IMR-90 (cell line): Measurements from ENCODE around the gene RGS3. TPM values are rescaled to one million over a fixed set of nuclear protein-coding genes. Genes with fewer than 3 reads are reported as not detected.

Experiments
- ATAC-seq: fragments of 200-7000 bp; cut with Tn5 transposase; 2 replicates; pipeline ENCODE4 v1.9.1; 2020; ENCODE audit warnings: low read depth, mild to moderate bottlenecking, moderate library complexity
- BruUV-seq: library from RNA; stranded (reverse); fragments of 400-500 nt; replicated peaks from 2 replicates; lab custom pipeline; 2021; lab: Mats Ljungman, UMichigan
- CTCF ChIA-PET: fragments of 300-600 bp; formaldehyde crosslinking; extraction: SDS; loops from one replicate; lab custom pipeline; 2021; ENCODE audit warnings: antibody characterized with exemption; lab: Yijun Ruan, JAX
- POLR2A ChIA-PET: fragments of 300-600 bp; sonication (Branson Sonifier 250); formaldehyde crosslinking; loops from one replicate; lab custom pipeline; 2022; ENCODE audit warnings: antibody characterized with exemption; ENCODE audit not compliant: unreplicated experiment; lab: Charles Lee
- DNase-seq: peaks from one replicate; pipeline ENCODE4 v3.0.0; 2013
- H2AFZ ChIP-seq: replicated peaks from 2 replicates; pipeline ENCODE3; 2013; ENCODE audit warnings: low read length, mild to moderate bottlenecking; ENCODE audit not compliant: poor library complexity
- H2AK5ac ChIP-seq: 2 replicates; pipeline ENCODE4 v1.6.1; 2013; ENCODE audit warnings: low read depth, low read length, inconsistent platforms
- H2AK9ac ChIP-seq: replicated peaks from 2 replicates; pipeline ENCODE3; 2013; ENCODE audit warnings: mild to moderate bottlenecking, low read depth, low read length, moderate library complexity; ENCODE audit not compliant: poor library complexity
- H2BK120ac ChIP-seq: 2 replicates; pipeline ENCODE4 v1.6.1; 2013; ENCODE audit warnings: low read depth, low read length, inconsistent platforms
- H2BK15ac ChIP-seq: 3 replicates; pipeline ENCODE4 v1.6.1; 2013; ENCODE audit warnings: low read depth, low read length, inconsistent platforms
- H2BK20ac ChIP-seq: 2 replicates; pipeline ENCODE4 v1.6.1; 2013; ENCODE audit warnings: low read depth, mild to moderate bottlenecking, inconsistent platforms, low read length, moderate library complexity
- H2BK5ac ChIP-seq: 2 replicates; pipeline ENCODE4 v1.6.1; 2013; ENCODE audit warnings: mild to moderate bottlenecking, low read depth, low read length, inconsistent platforms; ENCODE audit not compliant: poor library complexity, severe bottlenecking
- H3K14ac ChIP-seq: replicated peaks from 2 replicates; pipeline ENCODE4 v1.6.1; 2013; ENCODE audit warnings: low read depth, low read length, inconsistent platforms
- H3K18ac ChIP-seq: 2 replicates; pipeline ENCODE4 v1.6.1; 2013; ENCODE audit warnings: low read depth, low read length, control low read depth
- H3K23ac ChIP-seq: 2 replicates; pipeline ENCODE4 v1.6.1; 2013; ENCODE audit warnings: low read depth, low read length, inconsistent platforms
- H3K27ac ChIP-seq: 2 replicates; pipeline ENCODE4 v1.5.1; 2013; ENCODE audit warnings: mild to moderate bottlenecking, control low read depth, low read length; ENCODE audit not compliant: insufficient read depth
- H3K27me3 ChIP-seq: 2 replicates; pipeline ENCODE4 v1.6.1; 2013; ENCODE audit warnings: low read length; ENCODE audit not compliant: control insufficient read depth, insufficient read depth
- H3K36me3 ChIP-seq: 2 replicates; pipeline ENCODE4 v1.6.1; 2013; ENCODE audit warnings: low read length, mixed read lengths; ENCODE audit not compliant: control insufficient read depth, insufficient read depth
- H3K4ac ChIP-seq: 2 replicates; pipeline ENCODE4 v1.6.1; 2013; ENCODE audit warnings: low read depth, low read length, inconsistent platforms
- H3K4me1 ChIP-seq: 2 replicates; pipeline ENCODE4 v1.6.1; 2013; ENCODE audit warnings: low read length, mixed read lengths; ENCODE audit not compliant: control insufficient read depth, insufficient read depth
- H3K4me2 ChIP-seq: 2 replicates; pipeline ENCODE4 v1.6.1; 2013; ENCODE audit warnings: low read depth, mild to moderate bottlenecking, control low read depth, low read length, moderate library complexity
- H3K4me3 ChIP-seq: 2 replicates; pipeline ENCODE4 v1.5.1; 2013; ENCODE audit warnings: low read depth, mild to moderate bottlenecking, control low read depth, low read length, moderate library complexity; ENCODE audit not compliant: insufficient read depth
- H3K56ac ChIP-seq: 2 replicates; pipeline ENCODE4 v1.6.1; 2013; ENCODE audit warnings: low read length, inconsistent platforms; ENCODE audit not compliant: insufficient read depth; ENCODE audit errors: extremely low read depth
- H3K79me1 ChIP-seq, 2 experiments: 2 replicates each; pipeline ENCODE4 v1.6.1; 2013; ENCODE audit warnings: low read length in 2 of 2, inconsistent platforms in 1 of 2, low read depth in 1 of 2
- H3K9ac ChIP-seq: 2 replicates; pipeline ENCODE4 v1.6.1; 2013; ENCODE audit warnings: low read depth, low read length, control low read depth
- H3K9me1 ChIP-seq: 2 replicates; pipeline ENCODE4 v1.6.1; 2013; ENCODE audit warnings: low read length, inconsistent platforms; ENCODE audit not compliant: insufficient read depth
- H3K9me3 ChIP-seq: 2 replicates; pipeline ENCODE4 v1.6.1; 2013; ENCODE audit warnings: low read length; ENCODE audit not compliant: control insufficient read depth, insufficient read depth
- H4K20me1 ChIP-seq: 2 replicates; pipeline ENCODE4 v1.6.1; 2013; ENCODE audit warnings: low read length, inconsistent platforms; ENCODE audit not compliant: insufficient read depth
- H4K5ac ChIP-seq: 2 replicates; pipeline ENCODE4 v1.6.1; 2013; ENCODE audit warnings: mild to moderate bottlenecking, low read depth, low read length, control low read depth
- H4K8ac ChIP-seq, 2 experiments: 2 replicates each; pipeline ENCODE4 v1.6.1; 2013; ENCODE audit warnings: low read depth in 2 of 2, low read length in 2 of 2, control low read depth in 1 of 2, inconsistent platforms in 1 of 2
- H4K91ac ChIP-seq: 2 replicates; pipeline ENCODE4 v1.6.1; 2013; ENCODE audit warnings: low read depth, low read length, inconsistent platforms; ENCODE audit not compliant: insufficient read depth
- CEBPB ChIP-seq: IDR thresholded peaks from 2 replicates; pipeline ENCODE4 v1.6.1; 2012; ENCODE audit warnings: low read depth, low read length, improper control_type of control experiment
- FOS ChIP-seq: fragments of 150-350 bp; IDR thresholded peaks from 2 replicates; pipeline ENCODE4 v1.6.1; 2016; ENCODE audit warnings: low read depth, low read length
- MAZ ChIP-seq: IDR thresholded peaks from 2 replicates; pipeline ENCODE4 v1.6.1; 2012; ENCODE audit warnings: low read depth, mild to moderate bottlenecking, low read length, improper control_type of control experiment, moderate library complexity, borderline replicate concordance
- RCOR1 ChIP-seq: IDR thresholded peaks from 2 replicates; pipeline ENCODE4 v1.6.1; 2012; ENCODE audit warnings: mild to moderate bottlenecking, low read length, improper control_type of control experiment; ENCODE audit not compliant: insufficient replicate concordance
- whole genome bisulfite sequencing, 2 experiments: methylation state at CpG; one replicate each; pipeline versions ENCODE4 v1.1.5 to v1.1.7; 2013; ENCODE audit warnings: missing lambda C conversion rate in 2 of 2; ENCODE audit not compliant: insufficient read length in 1 of 2; ENCODE audit errors: extremely low coverage in 2 of 2; 5-methylcytosine and 5-hydroxymethylcytosine counted together
- dilution Hi-C: fragments of 300-500 bp; cut with HindIII; formaldehyde crosslinking; loops from one replicate; pipeline ENCODE4 v1.14.3; 2018; ENCODE audit warnings: low sequenced_read_pairs; ENCODE audit not compliant: unreplicated experiment
- in situ Hi-C: fragments of 300-500 bp; cut with MboI; formaldehyde crosslinking; loops from 3 replicates; pipeline ENCODE4 v1.14.3; 2019; ENCODE audit warnings: low sequenced_read_pairs, inconsistent platforms, mixed read lengths
- intact Hi-C: fragments of 100-400 bp; cut with micrococcal nuclease; formaldehyde crosslinking; loops from 2 replicates; pipeline ENCODE4 v1.10.0; 2022
- polyA plus RNA-seq, 3 experiments: library from polyadenylated mRNA; depleted of rRNA; stranded (reverse); fragments of >200 nt; gene quantifications; 2 replicates each; pipeline ENCODE4 v1.2.3, GENCODE V29; 2012; ENCODE audit warnings: low replicate concordance in 1 of 3
- total RNA-seq: library from RNA; depleted of rRNA; stranded (reverse); fragments of >200 nt; gene quantifications from 2 replicates; pipeline ENCODE4 v1.2.3, GENCODE V29; 2012
- TF ChIP-seq, protein P1 (sequence below): fragments of 150-350 bp; IDR thresholded peaks from 2 replicates; pipeline ENCODE4 v1.6.1; 2016; ENCODE audit warnings: low read depth, mild to moderate bottlenecking, low read length, moderate library complexity, borderline replicate concordance
- TF ChIP-seq, protein P2 (sequence below): conservative IDR thresholded peaks from 2 replicates; pipeline ENCODE4 v1.5.1; 2012; ENCODE audit warnings: mild to moderate bottlenecking, low read depth, low read length, improper control_type of control experiment

RGS3 gene
- total and polyA plus RNA-seq, 2 of the 4 experiments (the other 2 are of a cell fraction): 51.8 to 65.6 TPM

- TF ChIP-seq FOS: no peak
- TF ChIP-seq CEBPB: no peak
- no peak for TF ChIP-seq MAZ
- TF ChIP-seq RCOR1: no peak
- TF ChIP-seq, protein P1, sequence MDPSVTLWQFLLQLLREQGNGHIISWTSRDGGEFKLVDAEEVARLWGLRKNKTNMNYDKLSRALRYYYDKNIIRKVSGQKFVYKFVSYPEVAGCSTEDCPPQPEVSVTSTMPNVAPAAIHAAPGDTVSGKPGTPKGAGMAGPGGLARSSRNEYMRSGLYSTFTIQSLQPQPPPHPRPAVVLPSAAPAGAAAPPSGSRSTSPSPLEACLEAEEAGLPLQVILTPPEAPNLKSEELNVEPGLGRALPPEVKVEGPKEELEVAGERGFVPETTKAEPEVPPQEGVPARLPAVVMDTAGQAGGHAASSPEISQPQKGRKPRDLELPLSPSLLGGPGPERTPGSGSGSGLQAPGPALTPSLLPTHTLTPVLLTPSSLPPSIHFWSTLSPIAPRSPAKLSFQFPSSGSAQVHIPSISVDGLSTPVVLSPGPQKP: no peak
- TF ChIP-seq, protein P2, sequence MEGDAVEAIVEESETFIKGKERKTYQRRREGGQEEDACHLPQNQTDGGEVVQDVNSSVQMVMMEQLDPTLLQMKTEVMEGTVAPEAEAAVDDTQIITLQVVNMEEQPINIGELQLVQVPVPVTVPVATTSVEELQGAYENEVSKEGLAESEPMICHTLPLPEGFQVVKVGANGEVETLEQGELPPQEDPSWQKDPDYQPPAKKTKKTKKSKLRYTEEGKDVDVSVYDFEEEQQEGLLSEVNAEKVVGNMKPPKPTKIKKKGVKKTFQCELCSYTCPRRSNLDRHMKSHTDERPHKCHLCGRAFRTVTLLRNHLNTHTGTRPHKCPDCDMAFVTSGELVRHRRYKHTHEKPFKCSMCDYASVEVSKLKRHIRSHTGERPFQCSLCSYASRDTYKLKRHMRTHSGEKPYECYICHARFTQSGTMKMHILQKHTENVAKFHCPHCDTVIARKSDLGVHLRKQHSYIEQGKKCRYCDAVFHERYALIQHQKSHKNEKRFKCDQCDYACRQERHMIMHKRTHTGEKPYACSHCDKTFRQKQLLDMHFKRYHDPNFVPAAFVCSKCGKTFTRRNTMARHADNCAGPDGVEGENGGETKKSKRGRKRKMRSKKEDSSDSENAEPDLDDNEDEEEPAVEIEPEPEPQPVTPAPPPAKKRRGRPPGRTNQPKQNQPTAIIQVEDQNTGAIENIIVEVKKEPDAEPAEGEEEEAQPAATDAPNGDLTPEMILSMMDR: no peak
- no TSS peak for BruUV-seq
- dilution Hi-C loops: no loop called here
Observed at GRCh38 chr9:113543296-113543981, 79.9 kb downstream of the RGS3 start.

More at GRCh38 chr9:113543296-113543981, 79.9 kb downstream of the RGS3 start:
- no peak overlapping the region for H2BK15ac ChIP-seq
- no peak overlapping the region for H2AK9ac ChIP-seq
- no peak overlapping the region for H3K9ac ChIP-seq
- no peak overlapping the region for H3K27ac ChIP-seq
- peaks cover 5% of the 10 kb centered on the region for H3K4me1 ChIP-seq
- intact Hi-C loops (no loop called here), in situ Hi-C loops (no loop called here)
- H2AFZ ChIP-seq: no peak overlapping the region
- no peak overlapping the region for H2BK5ac ChIP-seq
- 0 out of 2 replicates have a peak, but pooled peaks cover 4% of the 10 kb centered on the region for H3K9me1 ChIP-seq
- ChIA-PET POLR2A (interaction anchor here (1.1 kb wide), 1 partner anchor 12 kb away, joined by 3 read pairs; no protein-coding TSS in a partner anchor), CTCF (interaction anchor here (0.6 kb wide), 1 partner anchor 232 kb away, joined by 3 read pairs; no protein-coding TSS in a partner anchor)
- no peak overlapping the region for H4K5ac ChIP-seq
- no peak overlapping the region for H3K4me2 ChIP-seq
- no peak overlapping the region for H3K56ac ChIP-seq
- H3K27me3 ChIP-seq: no peaks in the 10 kb centered on the region; the same call in 1 of the 2 replicates
- no peak overlapping the region for H3K14ac ChIP-seq
- H3K18ac ChIP-seq: no peak overlapping the region
- no peak overlapping the region for H3K4me3 ChIP-seq
- H3K79me1 ChIP-seq: no peaks in the 10 kb centered on the region
- H4K8ac ChIP-seq: no peak overlapping the region
- no peaks in the 10 kb centered on the region for H4K20me1 ChIP-seq
- no peak for ATAC-seq
- WGBS, 2 experiments: 83% methylated on average over 2 of the region's 10 CpGs; no CpG with 5 or more reads in 1 of the 2 experiments
- no peak overlapping the region for H3K23ac ChIP-seq
- no peaks in the 10 kb centered on the region for H3K36me3 ChIP-seq
- H2BK120ac ChIP-seq: no peak overlapping the region
- no peaks in the 10 kb centered on the region for H3K9me3 ChIP-seq
- no peak overlapping the region for H3K4ac ChIP-seq
- DNase-seq: no peak
- H2BK20ac ChIP-seq: no peak overlapping the region
- H4K91ac ChIP-seq: no peak overlapping the region
- no peak overlapping the region for H2AK5ac ChIP-seq
